GM12891 (cell line): ENCODE results near the gene PKDREJ.

Source experiments
- POLR2A ChIP-seq: IDR thresholded peaks from 2 replicates; pipeline ENCODE4 v1.6.1; 2011; ENCODE audit warnings: low read depth, low read length, control low read depth
- POLR2AphosphoS5 ChIP-seq: IDR thresholded peaks from 2 replicates; pipeline ENCODE4 v1.6.1; 2011; ENCODE audit warnings: low read depth, low read length, control low read depth
- TAF1 ChIP-seq: IDR thresholded peaks from 2 replicates; pipeline ENCODE4 v1.6.1; 2011; ENCODE audit warnings: low read depth, low read length, control low read depth

DNA sequence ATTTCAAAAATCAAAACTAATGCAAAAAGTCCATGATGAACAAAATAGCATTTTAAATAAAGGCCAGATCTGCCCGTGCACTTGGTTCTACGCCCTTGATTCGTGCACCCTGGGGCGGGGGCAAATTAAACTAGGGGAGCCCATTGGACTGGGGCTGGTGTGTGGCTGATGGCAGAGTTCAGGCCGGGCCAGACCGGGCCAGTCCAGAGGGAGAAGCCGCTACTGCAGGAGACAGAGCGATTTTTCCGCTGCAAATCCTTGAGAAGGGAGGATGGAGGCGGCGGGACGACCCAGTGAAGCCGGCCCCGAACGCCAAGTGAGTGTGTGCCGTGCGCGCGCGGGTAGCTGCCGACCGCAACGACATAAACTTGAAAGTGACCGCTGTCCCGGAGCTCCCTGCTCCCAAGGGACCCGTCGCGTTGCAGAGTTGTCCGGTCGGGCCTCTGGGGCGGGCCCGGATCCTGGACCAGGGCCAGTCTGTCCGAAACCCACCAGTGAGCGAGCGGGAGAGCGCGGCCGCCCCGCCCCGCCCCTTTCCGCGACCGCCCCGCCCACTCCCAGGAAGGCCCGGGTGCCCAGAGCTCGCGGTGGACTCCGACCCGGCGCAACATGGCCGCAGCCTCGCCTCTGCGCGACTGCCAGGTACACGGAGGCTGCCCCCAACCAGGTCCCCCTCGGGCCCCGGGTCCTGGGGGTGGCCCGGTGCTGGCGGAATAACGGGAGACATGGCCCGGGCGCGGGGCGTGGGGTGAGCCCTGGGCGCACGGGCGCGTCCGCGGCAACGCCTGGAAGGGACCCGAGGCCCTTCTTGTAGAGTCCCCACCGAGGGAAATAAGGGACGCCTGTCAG is 4.5 kb upstream of the PKDREJ start, which contains the start of gene TTC38:
- TF ChIP-seq POLR2A, result no peak
- no peak for TF ChIP-seq TAF1
- TF ChIP-seq POLR2AphosphoS5, result no peak
